ENCODE measurements around the gene SYTL1. TPM values are rescaled to one million over a fixed set of nuclear protein-coding genes. Genes with fewer than 3 reads are reported as not detected.
A peak's percentile ranks its signal among the peaks of the same experiment; 100 is the strongest.

Gene SYTL1
- polyA plus RNA-seq, 1 donor = 0.49 TPM

DNA sequence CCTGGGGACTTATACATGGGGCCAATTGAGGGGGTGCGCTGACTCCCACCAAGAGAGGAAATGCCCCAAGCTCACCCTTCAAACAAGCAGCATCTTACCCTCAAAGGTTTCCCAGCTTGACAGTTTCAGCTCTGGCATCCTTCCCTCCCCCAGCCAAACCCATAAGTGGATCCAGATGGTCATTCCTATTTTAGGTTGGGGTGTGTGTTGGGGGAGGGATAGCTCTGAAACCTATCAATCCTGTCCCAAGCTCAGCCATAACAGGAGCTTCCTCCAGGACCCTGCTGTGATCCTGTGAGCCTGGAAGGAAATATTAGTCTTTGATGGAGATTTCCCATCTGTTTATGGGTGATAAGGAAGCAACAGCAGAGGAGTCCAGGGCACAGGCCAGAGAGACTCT, 23.2 kb upstream of the SYTL1 start:
- no peak for DNase-seq (ENCODE audit: low read depth)

DNA sequence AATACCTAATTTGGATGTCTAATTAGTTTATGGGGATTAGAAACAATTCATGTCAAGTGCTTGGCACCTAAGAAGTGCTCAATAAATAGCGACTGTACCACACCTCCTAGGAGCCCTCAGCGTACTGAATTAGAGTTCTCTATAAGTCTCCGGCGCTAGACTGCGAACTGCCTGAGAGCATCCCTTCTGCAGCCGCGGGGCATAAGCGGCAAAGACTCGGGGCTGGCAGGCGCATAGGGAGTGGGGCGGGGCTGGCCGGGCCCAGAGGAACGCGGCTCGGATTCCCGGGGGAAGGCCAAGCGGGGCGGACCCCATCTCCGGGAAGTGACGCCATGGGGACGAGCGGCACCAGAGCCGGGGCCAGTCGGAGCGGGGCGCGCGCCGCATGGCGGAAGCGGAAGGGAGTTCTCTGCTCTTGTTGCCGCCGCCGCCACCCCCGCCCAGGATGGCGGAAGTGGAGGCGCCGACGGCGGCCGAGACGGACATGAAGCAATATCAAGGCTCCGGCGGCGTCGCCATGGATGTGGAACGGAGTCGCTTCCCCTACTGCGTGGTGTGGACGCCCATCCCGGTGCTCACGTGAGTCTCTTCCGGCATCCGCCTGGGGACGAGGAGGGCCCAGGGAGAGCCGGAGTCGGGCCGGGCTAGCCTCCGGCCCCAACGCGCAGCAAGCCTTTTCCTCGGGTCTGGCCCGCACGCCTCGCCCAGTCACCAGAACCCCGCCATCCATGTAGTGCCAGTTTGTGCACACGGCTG, 19.8 kb upstream of the SYTL1 start, which contains the start of gene TMEM222:
Gene TMEM222 (plus strand): TSS at position 351 of the 756 bp plus-strand sequence. CDS start 35 bp downstream, at position 386.
- DNase-seq (ENCODE audit: low read depth) = peak; percentile 83

DNA sequence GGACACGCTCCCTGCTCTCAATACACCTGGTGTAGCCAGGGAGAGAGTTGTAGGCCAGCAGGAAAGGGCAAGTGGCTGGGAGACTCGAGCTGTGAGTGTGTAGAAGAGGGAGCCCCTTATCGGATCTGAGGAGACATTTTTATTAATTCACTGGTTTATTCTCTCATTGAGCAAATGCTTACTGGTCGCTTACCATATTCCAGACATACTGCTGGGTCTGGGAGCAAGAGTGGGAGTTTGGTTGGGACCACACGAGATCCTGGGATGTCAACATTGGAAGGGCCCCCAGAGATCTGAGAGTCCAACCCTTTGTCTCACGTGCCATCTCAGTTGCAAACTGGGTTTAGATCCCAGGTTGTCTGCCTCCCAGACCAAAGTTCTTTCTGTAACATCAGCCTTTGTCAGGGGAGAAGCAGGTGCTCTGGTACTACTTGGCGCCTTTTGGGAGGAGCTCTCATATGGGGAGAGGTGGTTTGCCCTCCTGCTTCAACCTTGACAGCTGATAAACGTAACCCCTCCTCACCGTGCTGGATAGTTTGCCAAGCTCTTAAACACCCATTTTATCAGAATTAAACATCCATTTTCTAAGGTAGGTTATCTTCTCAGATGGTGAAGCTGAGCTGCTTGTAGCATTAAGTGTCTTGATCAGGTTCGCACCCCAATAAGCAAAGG, 19.1 kb upstream of the SYTL1 start:
- no peak for DNase-seq (ENCODE audit: low read depth)

DNA sequence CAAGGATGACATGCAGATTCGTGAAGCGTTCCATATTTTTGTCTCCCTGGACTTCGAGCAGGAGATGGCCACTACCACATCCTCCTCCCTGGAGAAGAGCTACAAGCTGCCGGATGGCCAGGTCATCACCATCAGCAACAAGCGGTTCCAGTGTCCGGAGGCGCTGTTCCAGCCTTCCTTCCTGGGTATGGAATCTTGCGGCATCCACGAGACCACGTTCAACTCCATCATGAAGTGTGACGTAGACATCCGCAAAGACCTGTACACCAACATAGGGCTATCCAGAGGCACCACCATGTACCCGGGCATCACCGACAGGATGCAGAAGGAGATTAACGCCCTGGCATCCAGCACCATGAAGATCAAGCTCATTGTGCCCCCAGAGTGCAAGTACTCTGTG, 16.5 kb upstream of the SYTL1 start:
- DNase-seq (ENCODE audit: low read depth) = no peak

DNA sequence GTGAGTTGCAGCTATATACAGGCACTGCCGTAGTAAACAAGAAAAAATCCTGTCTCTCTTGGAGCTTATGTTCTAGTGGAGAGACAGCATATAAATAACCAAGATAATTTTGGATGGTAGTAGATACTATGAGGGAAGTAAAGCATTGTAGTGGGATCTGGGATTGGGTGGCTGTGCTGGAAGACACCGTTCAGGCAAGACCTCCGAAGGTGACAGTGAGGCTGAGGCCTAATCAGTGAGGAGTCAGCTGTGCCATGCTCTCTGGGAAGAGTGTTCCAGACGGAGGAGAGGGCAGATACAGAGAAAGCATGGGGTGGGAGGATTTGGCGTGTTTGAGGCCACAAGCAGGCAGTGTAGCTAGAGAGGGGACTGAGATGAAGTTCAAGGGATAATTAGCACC, 13.9 kb upstream of the SYTL1 start:
- DNase-seq (ENCODE audit: low read depth) = no peak

DNA sequence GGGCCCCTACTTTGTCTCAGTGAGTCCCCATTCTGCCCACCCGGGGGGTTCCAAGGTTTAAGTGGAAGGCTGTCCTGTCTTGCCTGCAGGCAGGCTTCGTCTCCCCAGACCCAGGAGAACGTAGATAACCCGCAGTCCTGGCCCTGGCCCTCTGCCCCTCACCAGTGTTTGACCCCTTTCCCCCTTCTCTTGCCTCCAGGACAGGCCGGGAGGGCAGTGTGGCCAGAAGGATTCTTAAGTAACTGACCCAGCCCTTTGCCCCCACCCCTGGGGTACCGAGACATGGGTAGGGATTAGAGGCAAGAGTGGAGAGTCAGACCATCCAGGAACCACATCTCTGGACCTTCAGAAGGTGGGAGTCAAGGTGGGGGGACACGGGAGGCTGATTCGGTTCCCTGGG, 11.0 kb upstream of the SYTL1 start:
- DNase-seq (ENCODE audit: low read depth) = no peak

DNA sequence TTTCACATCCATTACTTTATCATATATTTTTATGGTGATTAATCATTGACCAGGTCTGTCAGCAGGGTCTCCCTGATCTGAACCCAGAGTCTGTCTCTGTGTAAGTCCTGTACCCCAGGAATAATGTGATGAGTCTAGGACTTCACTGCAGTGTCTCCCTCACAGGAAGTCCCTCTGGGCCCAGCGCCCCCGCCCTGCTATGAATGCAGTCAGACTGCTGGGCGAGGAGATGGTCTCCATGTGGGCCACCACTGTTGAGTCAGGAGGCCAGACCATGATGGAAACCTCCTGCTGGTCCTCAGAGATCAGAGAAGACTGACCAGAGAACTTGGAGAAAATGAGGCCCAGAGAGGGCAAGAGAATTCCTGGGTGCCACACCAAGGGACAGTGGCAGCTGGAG, 10.4 kb upstream of the SYTL1 start:
- DNase-seq (ENCODE audit: low read depth) = no peak

DNA sequence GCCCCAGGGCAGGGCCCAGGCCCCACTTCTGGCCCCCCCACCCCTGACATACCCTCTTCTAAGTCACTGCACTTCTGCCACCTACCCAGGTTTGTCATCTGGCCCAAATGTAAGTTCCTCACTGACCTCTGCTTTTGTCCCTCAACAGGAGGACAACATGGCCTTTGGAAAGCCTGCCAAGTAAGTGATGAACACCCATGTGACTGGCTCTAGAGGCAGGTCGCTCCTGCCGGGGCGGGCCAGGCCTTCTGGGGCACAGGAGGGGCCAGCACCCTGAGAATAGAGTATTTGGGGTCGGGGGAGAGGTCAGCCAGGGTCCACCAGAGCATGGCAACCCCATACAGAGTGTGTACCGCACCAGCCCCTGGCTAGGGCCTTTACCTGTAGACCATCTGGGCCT, 9.9 kb upstream of the SYTL1 start:
- DNase-seq (ENCODE audit: low read depth) = no peak

DNA sequence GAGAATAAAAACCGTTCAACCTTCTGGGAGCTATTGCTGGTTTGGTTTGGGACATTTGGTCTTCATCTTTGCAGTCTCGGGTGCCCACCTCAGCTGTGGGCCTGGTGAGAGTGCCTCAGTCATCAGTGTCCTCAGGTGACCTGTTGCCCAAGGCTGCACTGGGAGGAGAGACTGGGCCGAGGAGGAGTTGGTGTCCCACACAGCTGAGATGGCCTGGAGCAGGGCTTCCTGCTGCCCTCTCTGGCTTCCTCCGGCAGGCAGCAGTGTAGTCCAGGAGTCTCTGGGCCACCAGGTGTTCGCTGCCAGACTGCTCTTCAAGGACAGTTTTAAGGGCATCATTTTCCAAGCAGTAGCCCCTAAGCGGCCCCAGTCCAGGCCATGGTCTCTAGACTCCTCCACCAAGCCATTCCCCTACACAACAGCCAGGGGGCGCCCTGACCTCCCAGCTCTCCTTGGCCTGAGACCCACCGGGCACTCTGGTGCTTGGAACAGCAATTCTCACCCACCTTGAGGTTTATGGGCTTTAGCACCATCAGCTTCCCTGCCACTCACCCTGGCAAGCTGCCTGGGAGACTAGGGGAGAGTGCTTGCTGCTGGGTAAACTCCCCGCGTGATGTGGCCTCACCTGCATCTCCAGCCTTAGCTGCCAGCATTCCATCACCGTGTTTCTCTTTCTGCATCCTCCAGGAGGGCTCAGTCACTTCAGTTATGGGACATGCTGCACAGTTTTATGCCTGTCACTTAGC, 9.1 kb upstream of the SYTL1 start:
- DNase-seq (ENCODE audit: low read depth) = no peak

DNA sequence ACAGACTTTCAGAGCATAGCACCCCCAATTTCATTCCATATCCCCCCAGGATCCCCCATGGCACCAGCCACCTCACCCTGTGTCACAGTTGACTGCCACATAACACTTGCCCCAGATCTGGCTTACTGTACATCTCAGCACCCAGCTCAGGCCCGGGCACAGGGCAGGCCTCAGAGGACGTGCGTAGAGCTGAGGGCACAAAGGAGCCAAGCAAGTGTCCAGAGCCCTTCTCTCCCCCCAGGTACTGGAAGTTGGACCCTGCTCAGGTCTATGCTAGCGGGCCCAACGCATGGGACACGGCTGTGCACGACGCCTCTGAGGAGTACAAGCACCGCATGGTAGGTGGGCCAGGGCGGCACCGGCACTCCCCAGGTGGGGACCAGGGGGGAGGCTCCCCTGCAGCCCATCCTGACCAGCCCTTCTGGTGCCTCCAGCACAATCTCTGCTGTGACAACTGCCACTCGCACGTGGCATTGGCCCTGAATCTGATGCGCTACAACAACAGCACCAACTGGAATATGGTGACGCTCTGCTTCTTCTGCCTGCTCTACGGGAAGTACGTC, 8.0 kb upstream of the SYTL1 start:
- no peak for DNase-seq (ENCODE audit: low read depth)

DNA sequence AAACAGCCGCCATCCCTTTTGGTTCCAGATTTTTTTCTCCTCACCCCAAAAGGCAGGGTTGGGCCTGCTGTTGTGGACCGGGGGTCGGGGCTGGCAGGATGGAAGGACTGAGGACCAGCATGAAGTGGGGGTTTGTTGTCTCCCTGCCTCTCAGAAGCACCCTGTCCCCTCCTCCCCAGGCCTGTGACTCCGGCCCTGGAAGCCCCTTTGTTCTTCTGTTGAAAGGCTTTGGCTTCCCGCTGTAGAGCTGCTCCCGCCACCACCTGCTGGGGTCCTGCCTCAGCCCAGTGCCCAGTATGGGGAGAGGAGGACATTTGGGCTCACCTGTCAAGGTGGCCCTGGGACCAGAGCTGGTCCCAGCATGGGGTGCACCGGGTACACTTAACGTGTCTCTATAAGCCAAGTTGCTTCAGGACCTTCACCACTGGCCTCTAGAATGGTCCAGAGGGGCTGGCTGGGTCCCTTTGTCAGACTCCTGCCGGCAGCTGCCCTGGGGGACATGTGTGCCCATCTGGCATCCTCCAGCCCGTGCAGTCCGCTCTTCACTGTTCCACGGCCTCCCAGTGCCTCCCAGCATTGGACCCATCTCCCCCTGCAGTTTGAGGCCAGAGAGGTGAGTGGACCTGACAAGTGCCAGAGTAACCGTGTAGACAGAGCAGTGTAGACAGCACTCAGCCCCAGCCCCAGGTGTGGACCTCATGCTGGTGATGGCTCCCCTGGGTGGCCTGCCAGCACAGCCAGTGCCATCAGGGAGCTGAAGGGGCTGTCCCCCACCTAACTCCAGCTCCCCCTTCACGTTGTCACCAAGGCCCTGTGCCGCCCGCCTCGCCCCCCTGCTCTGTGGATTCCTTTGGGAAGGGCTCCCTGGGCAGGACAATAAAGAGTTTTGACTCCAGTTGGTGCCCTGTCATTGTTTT, 6.1 kb upstream of the SYTL1 start:
- no peak for DNase-seq (ENCODE audit: low read depth)

DNA sequence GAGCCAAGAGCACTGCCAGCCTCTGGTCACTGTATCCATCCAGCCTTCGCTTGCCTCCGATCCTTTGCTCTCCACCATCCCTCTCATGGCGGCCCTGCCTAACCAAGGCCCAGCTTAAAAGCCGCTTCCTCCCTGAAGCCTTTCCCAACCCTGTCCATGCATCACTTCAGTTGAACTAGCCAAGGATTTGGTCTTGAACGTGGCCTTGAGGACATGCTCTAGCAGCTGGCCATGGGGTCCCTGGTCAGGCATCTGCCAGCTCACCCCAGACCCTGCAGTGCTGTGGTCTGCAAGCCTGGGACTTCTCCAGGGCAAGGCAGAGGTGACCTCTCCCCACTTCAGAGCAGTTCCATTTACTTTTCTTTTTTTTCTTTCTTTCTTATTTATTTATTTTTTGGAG, 5.1 kb upstream of the SYTL1 start:
- DNase-seq (ENCODE audit: low read depth) = no peak

DNA sequence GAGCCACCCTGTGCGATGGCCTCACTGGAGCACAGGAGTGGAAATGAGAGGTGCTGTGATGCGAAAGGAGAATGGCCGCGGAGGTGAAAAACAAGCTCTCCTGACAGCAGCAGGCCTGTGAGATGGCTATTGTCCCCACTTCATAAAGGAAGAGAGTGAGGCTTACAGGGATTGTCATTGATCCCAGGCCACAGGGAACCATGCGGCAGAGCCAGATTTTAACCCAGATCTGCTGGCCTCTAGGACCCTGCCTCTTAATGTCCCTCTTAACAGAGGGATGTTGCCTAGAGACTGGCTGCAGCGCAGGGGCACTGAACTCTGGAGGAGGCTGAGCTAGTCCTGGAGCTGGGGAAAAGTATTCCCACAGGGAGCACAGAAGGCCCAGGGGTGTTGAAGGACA, 3.1 kb upstream of the SYTL1 start:
- DNase-seq (ENCODE audit: low read depth) = no peak

DNA sequence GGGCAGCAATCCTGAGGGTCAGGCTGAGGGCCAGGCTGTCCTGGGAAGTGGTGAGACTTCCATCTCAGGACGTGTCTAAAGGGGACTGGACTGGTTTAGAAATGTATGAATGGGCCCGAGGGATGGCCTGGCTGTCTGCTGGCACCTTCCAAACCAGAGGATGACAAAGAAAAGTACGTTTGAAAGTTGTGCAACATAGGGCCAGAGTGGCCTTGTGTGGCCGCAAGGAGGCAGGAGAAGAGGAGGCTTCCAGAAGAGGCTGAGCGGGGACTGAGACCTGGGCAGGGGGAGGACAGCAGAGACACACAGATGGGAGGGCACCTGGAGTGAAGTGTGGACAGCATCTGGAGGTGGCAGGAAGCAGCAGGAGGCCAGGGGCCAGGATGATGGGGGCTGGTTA, 2.6 kb upstream of the SYTL1 start:
- no peak for DNase-seq (ENCODE audit: low read depth)

DNA sequence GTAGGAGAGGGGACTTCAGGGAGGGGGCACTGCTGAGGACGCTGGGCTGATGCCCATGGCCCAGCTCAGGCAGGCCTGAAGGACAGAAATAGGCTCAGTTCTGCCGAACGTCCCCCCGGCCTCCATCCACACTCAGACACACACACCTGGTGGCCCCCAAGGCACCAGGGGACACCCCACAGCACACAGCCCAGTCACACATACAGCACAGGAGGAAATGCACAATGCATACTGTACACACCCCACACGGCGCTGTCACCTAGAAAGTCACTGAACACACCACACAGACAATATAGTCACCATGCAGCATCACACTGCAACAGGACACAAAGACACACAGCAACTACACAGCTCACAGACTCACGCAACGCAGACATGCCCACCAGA, 562 bp downstream of the SYTL1 start:
- no peak for DNase-seq (ENCODE audit: low read depth)

DNA sequence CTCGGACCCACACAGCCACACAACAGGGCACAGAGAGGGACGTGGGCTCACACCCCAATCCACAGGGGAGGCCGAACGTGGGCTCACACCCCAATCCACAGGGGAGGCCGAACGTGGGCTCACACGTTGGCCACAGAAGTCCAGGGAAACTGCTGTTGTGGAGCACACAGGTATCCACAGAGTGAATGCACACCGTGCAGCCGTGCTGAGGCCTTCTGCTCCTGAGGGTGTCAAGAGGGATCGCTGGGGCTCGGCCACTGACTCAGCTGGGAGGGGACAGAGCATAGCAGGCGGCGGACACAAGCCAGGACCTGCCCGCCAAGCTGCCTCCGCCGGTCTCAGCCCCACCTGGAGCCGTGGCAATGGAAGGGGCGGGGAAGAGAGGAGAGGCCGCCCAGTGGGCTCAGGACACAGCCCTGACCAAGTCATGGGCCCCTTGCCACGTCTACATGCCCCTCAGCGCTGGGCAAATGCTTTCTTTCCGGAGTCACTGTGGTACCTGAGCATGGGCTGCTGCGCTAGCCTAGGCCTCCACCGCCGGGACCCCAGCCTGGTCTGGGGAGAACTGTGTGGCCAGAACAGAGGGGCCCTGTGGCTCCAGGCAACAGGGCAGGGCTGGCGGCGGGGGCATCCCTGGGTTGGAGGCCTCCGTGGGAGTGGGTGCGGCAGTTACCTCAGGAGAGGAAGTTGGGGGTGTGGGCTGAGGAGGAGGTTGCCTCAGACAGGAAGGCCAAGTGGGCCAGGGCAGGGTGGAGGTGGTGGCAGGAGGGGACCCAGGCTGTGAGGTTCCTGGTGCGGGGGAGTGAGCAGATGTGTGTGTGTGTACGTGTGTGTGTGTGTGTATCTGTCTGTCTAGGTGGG, 1.2 kb downstream of the SYTL1 start:
- DNase-seq (ENCODE audit: low read depth) = no peak

DNA sequence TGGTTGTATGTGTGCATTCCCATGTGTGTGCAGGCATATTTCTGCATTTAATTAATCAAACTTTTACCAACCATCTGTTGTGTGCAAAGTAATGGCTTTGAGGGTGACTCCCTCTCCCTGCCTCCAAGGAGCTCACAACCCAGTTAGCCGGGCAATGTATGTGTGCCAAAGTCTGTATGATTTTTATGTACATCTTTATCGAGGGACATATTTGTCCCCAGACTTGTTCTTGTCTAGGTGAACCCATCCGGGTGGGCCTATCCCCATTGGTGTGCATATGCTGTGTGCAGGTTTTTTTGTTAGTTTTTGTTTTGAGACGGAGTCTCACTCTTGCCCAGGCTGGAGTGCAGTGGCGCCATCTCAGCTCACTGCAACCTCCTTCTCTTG, 1.8 kb downstream of the SYTL1 start:
- no peak for DNase-seq (ENCODE audit: low read depth)

DNA sequence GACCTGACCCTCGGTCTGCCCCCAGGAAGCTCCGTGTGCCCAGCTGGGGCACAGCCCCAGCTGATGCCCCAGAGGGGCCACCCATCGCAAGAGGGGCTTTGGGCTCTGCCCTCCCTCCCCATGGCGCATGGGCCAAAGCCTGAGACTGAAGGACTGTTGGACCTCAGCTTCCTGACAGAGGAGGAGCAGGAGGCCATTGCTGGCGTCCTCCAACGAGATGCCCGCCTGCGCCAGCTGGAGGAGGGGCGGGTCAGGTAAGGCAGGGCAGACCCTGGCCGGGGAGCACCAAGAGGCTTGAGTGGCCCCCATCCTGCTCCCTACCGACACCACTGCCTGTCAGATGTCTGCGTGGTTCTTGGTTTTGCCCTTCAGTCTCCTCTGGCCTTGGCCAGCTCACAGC, 3.5 kb downstream of the SYTL1 start:
- no peak for DNase-seq (ENCODE audit: low read depth)

DNA sequence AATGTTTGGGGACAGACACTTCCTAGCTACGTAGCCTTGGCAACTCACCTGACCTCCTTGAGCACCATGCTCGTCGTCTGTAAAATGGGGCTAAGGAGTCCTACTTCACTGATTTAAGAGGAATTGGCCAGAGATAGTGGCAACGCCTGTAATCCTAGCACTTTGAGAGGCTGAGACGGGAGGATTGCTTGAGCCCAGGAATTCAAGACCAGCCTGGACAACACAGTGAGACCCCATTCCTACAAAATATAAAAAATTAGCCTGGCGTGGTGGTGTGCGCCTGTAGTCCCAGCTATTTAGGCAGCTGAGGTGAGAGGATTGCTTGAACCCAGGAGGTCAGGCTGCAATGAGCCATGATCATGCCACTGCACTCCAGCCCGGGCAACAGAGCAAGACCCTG, 4.5 kb downstream of the SYTL1 start:
- no peak for DNase-seq (ENCODE audit: low read depth)

DNA sequence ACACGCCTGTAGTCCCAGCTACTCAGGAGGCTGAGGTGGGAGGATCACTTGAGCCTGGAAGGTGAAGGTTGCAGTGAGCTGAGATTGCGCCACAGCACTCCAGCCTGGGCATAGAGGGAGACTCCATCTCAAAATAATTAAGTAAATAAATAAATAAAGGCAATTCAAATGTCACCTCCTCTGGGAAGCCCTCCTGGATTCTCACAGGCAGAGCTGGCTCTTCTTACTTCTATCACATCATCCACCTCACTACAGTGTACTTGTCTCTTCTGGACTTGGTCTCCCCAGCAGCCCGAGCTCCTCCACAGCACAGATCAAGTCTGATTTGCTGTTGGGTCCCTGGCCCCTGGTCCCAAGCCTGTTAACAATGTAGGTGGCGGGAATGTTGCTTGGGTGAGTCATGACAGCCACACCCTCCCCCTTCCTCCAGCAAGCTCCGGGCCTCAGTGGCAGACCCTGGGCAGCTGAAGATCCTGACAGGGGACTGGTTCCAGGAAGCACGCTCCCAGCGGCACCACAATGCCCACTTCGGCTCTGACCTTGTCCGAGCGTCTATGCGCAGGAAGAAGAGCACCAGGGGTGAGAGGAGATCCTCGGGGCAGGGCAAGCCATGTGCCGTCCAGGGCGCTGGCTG, 5.3 kb downstream of the SYTL1 start:
- no peak for DNase-seq (ENCODE audit: low read depth)
